ENCODE results near the gene EIF3F. TPM values are rescaled to one million over a fixed set of nuclear protein-coding genes. Genes with fewer than 3 reads are reported as not detected.

EIF3F gene
- total RNA-seq, 5 donors from 2014 or later (not counting 1 experiment from before 2014, with no cell fraction given) = 344 to 400 (median 369) TPM

DNA sequence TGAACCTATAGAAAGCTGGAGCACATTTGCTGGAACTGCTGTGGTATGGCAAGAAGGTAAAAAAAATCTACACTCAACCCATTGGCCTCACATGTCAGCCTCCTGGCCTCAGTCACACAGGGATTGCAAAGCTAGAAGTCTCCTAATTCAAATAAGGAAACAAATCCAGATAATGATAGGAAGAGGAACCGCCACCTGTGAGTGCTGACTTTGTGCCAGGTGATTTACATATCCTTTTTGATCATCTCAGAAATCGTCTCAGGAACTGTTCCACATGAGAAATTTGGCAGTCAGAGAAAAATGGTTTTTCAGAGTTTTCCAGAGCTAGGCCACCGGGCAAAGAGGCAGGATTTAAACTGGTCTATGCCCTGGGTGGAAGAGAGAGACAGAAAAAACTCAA, 22.9 kb upstream of the EIF3F start:
- Mint-ChIP-seq H3K4me3 (no peak overlapping the region), H3K36me3 (no peaks in the 10 kb centered on the region), H3K9me3 (no peaks in the 10 kb centered on the region), H3K27ac (no peak overlapping the region), H3K27me3 (peaks cover 17 to 23% of the 10 kb centered on the region in 2 donors), H3K4me1 (no peaks in the 10 kb centered on the region)
- CTCF ChIA-PET = no interaction called here
- no peaks in the 10 kb centered on the region for H3K9me3 ChIP-seq
- ATAC-seq (replicated peaks in 1 of 4) (no peak), DNase-seq (no peak)
- no peak overlapping the region for H3K27ac ChIP-seq (ENCODE audit: low read length)
- H3K27me3 ChIP-seq (replicated peaks in 1 of 2; ENCODE audit: control insufficient read depth in 2 of 2, extremely low read depth in 1 of 2, insufficient read depth in 2 of 2, low read length in 1 of 2) = peaks cover 5 to 33% of the 10 kb centered on the region in 2 experiments
- no peaks in the 10 kb centered on the region for H3K36me3 ChIP-seq (ENCODE audit: control insufficient read depth in 2 of 2, extremely low read depth in 1 of 2, insufficient read depth in 1 of 2, low read length in 1 of 2)
- H3K4me1 ChIP-seq (ENCODE audit: control insufficient read depth in 1 of 2, extremely low read depth in 1 of 2, insufficient read depth in 2 of 2, low read length in 2 of 2) = no peaks in the 10 kb centered on the region
- no peak overlapping the region for H3K4me3 ChIP-seq (ENCODE audit: control insufficient read depth in 1 of 2, extremely low read depth in 1 of 2, low read length in 1 of 2)
- POLR2A ChIA-PET = no interaction called here
- WGBS (ENCODE audit: insufficient coverage) = 37% methylated on average over 2 of the region's 3 CpGs

DNA sequence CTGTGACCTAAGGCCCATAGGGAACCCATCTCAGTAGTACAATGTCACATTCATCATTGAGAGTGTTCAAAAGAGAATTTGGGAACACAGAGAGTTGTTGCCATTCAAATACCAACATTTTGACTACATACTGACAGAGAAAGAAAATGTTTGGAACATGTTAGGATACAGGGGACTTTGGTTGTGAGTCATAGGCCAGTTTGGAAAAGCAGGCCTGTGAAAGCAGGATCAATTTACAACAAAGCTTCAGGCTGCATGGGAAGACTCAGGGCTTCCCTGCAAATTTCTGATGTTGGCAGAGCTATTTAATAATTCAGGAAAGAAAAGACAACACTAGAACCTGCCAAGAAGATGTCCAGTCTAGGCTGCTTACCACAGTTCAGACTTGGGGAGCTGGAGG, 22.3 kb upstream of the EIF3F start:
- ATAC-seq (replicated peaks in 1 of 4) (no peak), DNase-seq (no peak)
- Histone ChIP-seq H3K36me3 (ENCODE audit: control insufficient read depth in 2 of 2, extremely low read depth in 1 of 2, insufficient read depth in 1 of 2, low read length in 1 of 2) (no peaks in the 10 kb centered on the region), H3K4me3 (ENCODE audit: control insufficient read depth in 1 of 2, extremely low read depth in 1 of 2, low read length in 1 of 2) (no peak overlapping the region), H3K4me1 (ENCODE audit: control insufficient read depth in 1 of 2, extremely low read depth in 1 of 2, insufficient read depth in 2 of 2, low read length in 2 of 2) (no peaks in the 10 kb centered on the region), H3K27me3 (replicated peaks in 1 of 2; ENCODE audit: control insufficient read depth in 2 of 2, extremely low read depth in 1 of 2, insufficient read depth in 2 of 2, low read length in 1 of 2) (peaks cover 5 to 33% of the 10 kb centered on the region in 2 experiments), H3K9me3 (no peaks in the 10 kb centered on the region), H3K27ac (ENCODE audit: low read length) (no peak overlapping the region)
- H3K4me1 Mint-ChIP-seq = no peaks in the 10 kb centered on the region
- no peak overlapping the region for H3K27ac Mint-ChIP-seq
- no peak overlapping the region for H3K4me3 Mint-ChIP-seq
- no peaks in the 10 kb centered on the region for H3K9me3 Mint-ChIP-seq
- peaks cover 17 to 23% of the 10 kb centered on the region in 2 donors for H3K27me3 Mint-ChIP-seq
- ChIA-PET POLR2A (no interaction called here), CTCF (no interaction called here)
- no peaks in the 10 kb centered on the region for H3K36me3 Mint-ChIP-seq

DNA sequence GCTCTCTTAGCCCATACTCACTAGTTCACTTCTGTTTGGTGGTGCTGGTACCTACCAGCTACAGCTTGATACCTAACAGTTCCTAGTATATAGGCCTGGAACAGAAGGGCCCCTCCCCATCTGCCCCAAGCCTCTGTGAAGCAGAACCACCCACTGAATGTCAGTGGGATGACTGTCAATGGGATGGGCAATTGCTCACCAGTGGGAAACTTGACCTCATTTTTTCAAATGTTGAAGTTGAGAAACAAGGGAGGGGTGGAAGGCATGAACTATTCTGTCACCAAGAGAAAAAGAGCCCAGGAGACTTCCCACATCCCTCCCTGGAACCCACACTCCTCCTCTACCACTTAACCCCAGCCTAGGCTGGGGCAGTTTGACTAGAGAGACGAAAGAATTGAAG, 21.8 kb upstream of the EIF3F start, which contains the start of gene NLRP10:
Gene NLRP10 (minus strand): TSS at position 62 of the 400 bp plus-strand sequence. CDS start 1,952 bp downstream, outside the sequence.
- no peak for ATAC-seq (replicated peaks in 1 of 4)
- H3K36me3 ChIP-seq (ENCODE audit: control insufficient read depth in 2 of 2, extremely low read depth in 1 of 2, insufficient read depth in 1 of 2, low read length in 1 of 2) = no peaks in the 10 kb centered on the region
- H3K4me1 Mint-ChIP-seq = no peaks in the 10 kb centered on the region
- no peak within 1 kb of the TSS for H3K4me3 ChIP-seq (ENCODE audit: control insufficient read depth in 1 of 2, extremely low read depth in 1 of 2, low read length in 1 of 2)
- H3K27ac ChIP-seq (ENCODE audit: low read length) = no peak within 1 kb of the TSS
- H3K36me3 Mint-ChIP-seq = no peaks in the 10 kb centered on the region
- WGBS (ENCODE audit: insufficient coverage) = no CpG with 5 or more reads among the region's 1 CpG
- peaks cover 5 to 28% of the 10 kb centered on the region in 2 experiments for H3K27me3 ChIP-seq (replicated peaks in 1 of 2; ENCODE audit: control insufficient read depth in 2 of 2, extremely low read depth in 1 of 2, insufficient read depth in 2 of 2, low read length in 1 of 2)
- CTCF ChIA-PET = no interaction called here
- POLR2A ChIA-PET = interaction anchor here in 1 of 2 donors (0.8 kb wide), 1 partner anchor 382 kb away, joined by 3 read pairs; no protein-coding TSS in a partner anchor
- no peak within 1 kb of the TSS for H3K4me3 Mint-ChIP-seq
- peaks cover 17 to 23% of the 10 kb centered on the region in 2 donors for H3K27me3 Mint-ChIP-seq
- no peaks in the 10 kb centered on the region for H3K4me1 ChIP-seq (ENCODE audit: control insufficient read depth in 1 of 2, extremely low read depth in 1 of 2, insufficient read depth in 2 of 2, low read length in 2 of 2)
- H3K27ac Mint-ChIP-seq = no peak within 1 kb of the TSS
- no peaks in the 10 kb centered on the region for H3K9me3 ChIP-seq
- DNase-seq = no peak
- H3K9me3 Mint-ChIP-seq = no peaks in the 10 kb centered on the region

DNA sequence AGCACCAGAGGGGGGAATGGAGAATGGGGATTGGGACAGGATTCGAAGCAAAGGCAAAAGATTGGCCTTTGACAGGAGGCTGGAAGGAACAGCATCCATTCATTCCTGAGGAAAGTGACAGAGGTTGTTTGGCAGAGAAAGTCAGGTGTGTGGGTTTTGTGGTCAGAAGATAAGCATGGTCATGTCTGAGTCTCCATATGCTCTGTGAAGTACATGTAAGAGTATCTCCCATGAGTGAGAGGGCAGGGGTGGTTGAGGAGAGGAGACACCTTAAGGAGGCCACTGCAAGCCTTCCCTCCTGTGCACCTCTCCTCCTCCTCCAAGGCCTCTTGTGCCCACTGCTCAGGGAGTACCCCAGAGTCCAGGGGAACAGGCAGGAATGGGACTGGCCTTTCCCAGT, 20.0 kb upstream of the EIF3F start:
- Mint-ChIP-seq H3K36me3 (no peaks in the 10 kb centered on the region), H3K9me3 (no peaks in the 10 kb centered on the region), H3K4me1 (no peaks in the 10 kb centered on the region), H3K4me3 (no peak overlapping the region), H3K27ac (no peak overlapping the region), H3K27me3 (peaks cover 16 to 19% of the 10 kb centered on the region in 2 donors)
- DNase-seq (no peak), ATAC-seq (replicated peaks in 1 of 4) (no peak)
- 64% methylated on average over 1 of the region's 1 CpG for WGBS (ENCODE audit: insufficient coverage)
- no peaks in the 10 kb centered on the region for H3K9me3 ChIP-seq
- no peaks in the 10 kb centered on the region for H3K36me3 ChIP-seq (ENCODE audit: control insufficient read depth in 2 of 2, extremely low read depth in 1 of 2, insufficient read depth in 1 of 2, low read length in 1 of 2)
- no peak overlapping the region for H3K4me3 ChIP-seq (ENCODE audit: control insufficient read depth in 1 of 2, extremely low read depth in 1 of 2, low read length in 1 of 2)
- CTCF ChIA-PET = no interaction called here
- no peak overlapping the region for H3K27ac ChIP-seq (ENCODE audit: low read length)
- POLR2A ChIA-PET = no interaction called here
- no peaks in the 10 kb centered on the region for H3K4me1 ChIP-seq (ENCODE audit: control insufficient read depth in 1 of 2, extremely low read depth in 1 of 2, insufficient read depth in 2 of 2, low read length in 2 of 2)
- H3K27me3 ChIP-seq (replicated peaks in 1 of 2; ENCODE audit: control insufficient read depth in 2 of 2, extremely low read depth in 1 of 2, insufficient read depth in 2 of 2, low read length in 1 of 2) = peaks cover 5 to 22% of the 10 kb centered on the region in 2 experiments

DNA sequence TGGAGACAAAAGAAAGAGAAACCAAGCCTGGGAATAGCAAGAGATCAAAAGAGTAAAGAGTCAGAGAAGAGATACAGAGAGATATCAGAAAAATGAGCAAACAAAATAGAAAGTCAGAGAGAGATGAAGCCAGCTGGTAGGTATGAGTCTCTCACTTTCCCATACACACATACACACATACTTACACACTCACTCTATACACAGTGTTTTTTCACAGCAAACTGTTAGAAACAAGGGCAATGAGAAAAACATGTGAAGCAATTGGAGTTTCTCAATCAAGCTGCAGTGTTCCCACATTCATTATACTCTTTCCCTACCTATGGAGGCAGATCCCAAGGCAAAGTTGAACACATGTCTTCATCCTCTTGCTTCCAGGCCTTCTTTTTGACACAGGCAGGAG, 19.3 kb upstream of the EIF3F start:
- Mint-ChIP-seq H3K27me3 (peaks cover 17 to 20% of the 10 kb centered on the region in 2 donors), H3K27ac (no peak overlapping the region), H3K4me3 (no peak overlapping the region), H3K36me3 (no peaks in the 10 kb centered on the region), H3K9me3 (no peaks in the 10 kb centered on the region), H3K4me1 (no peaks in the 10 kb centered on the region)
- ChIA-PET POLR2A (no interaction called here), CTCF (no interaction called here)
- DNase-seq (no peak), ATAC-seq (replicated peaks in 1 of 4) (no peak)
- Histone ChIP-seq H3K36me3 (ENCODE audit: control insufficient read depth in 2 of 2, extremely low read depth in 1 of 2, insufficient read depth in 1 of 2, low read length in 1 of 2) (no peaks in the 10 kb centered on the region), H3K4me1 (ENCODE audit: control insufficient read depth in 1 of 2, extremely low read depth in 1 of 2, insufficient read depth in 2 of 2, low read length in 2 of 2) (no peaks in the 10 kb centered on the region), H3K4me3 (ENCODE audit: control insufficient read depth in 1 of 2, extremely low read depth in 1 of 2, low read length in 1 of 2) (no peak overlapping the region), H3K9me3 (no peaks in the 10 kb centered on the region), H3K27me3 (replicated peaks in 1 of 2; ENCODE audit: control insufficient read depth in 2 of 2, extremely low read depth in 1 of 2, insufficient read depth in 2 of 2, low read length in 1 of 2) (peaks cover 5 to 16% of the 10 kb centered on the region in 2 experiments), H3K27ac (ENCODE audit: low read length) (no peak overlapping the region)

DNA sequence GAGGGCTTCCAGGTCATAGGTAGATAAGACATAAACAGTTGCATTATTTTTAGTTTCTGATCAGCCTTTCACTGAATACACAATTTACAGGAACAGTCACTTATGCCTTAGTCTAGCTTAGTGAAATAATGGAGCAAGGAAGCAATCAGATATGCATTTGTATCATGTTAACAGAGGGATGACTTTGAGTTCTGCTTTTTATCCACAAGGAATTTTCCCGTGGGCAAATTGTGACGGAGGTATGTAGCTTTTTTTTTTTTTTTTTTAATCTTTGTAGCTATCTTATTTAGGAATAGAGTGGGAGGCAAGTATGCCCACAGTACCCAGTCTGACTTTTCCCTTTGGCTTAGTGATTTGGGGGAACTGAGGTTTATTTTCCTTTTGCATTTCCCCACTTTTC, 18.5 kb upstream of the EIF3F start:
- H3K4me3 Mint-ChIP-seq = no peak overlapping the region
- WGBS (ENCODE audit: insufficient coverage) = no CpG with 5 or more reads among the region's 2 CpGs
- Histone ChIP-seq H3K27ac (ENCODE audit: low read length) (no peak overlapping the region), H3K4me3 (ENCODE audit: control insufficient read depth in 1 of 2, extremely low read depth in 1 of 2, low read length in 1 of 2) (no peak overlapping the region), H3K4me1 (ENCODE audit: control insufficient read depth in 1 of 2, extremely low read depth in 1 of 2, insufficient read depth in 2 of 2, low read length in 2 of 2) (no peaks in the 10 kb centered on the region), H3K27me3 (replicated peaks in 1 of 2; ENCODE audit: control insufficient read depth in 2 of 2, extremely low read depth in 1 of 2, insufficient read depth in 2 of 2, low read length in 1 of 2) (peaks cover 5 to 9% of the 10 kb centered on the region in 2 experiments), H3K9me3 (no peaks in the 10 kb centered on the region), H3K36me3 (ENCODE audit: control insufficient read depth in 2 of 2, extremely low read depth in 1 of 2, insufficient read depth in 1 of 2, low read length in 1 of 2) (no peaks in the 10 kb centered on the region)
- ATAC-seq (replicated peaks in 1 of 4) = no peak
- no peaks in the 10 kb centered on the region for H3K4me1 Mint-ChIP-seq
- ChIA-PET POLR2A (no interaction called here), CTCF (interaction anchor here in 1 of 2 donors (0.6 to 1.1 kb wide), 5 partner anchors 10 to 1722 kb away, joined by 3 to 5 read pairs (median 3); partner anchors contain the start of gene EIF3F)
- H3K36me3 Mint-ChIP-seq = no peaks in the 10 kb centered on the region
- no peak overlapping the region for H3K27ac Mint-ChIP-seq
- H3K9me3 Mint-ChIP-seq = no peaks in the 10 kb centered on the region
- H3K27me3 Mint-ChIP-seq = peaks cover 18 to 23% of the 10 kb centered on the region in 2 donors
- no peak for DNase-seq
